22Rv1 (cell line): ENCODE results near the gene TBCCD1.
"Not testable (repeated sequence)": the region's sequence is repeated elsewhere in the genome, so short reads cannot be mapped to it uniquely, and the experiment has no call there.

Experiments
- H3K27ac ChIP-seq: fragments of 450-650 bp; 2 replicates; pipeline ENCODE4 v1.5.1; 2017
- CTCF ChIP-seq: fragments of 450-650 bp; IDR thresholded peaks from 2 replicates; pipeline ENCODE4 v1.5.1; 2017; ENCODE audit warnings: mild to moderate bottlenecking
- ZFX ChIP-seq: fragments of 450-650 bp; IDR thresholded peaks from 2 replicates; pipeline ENCODE4 v1.6.1; 2017; ENCODE audit warnings: antibody characterized with exemption, borderline replicate concordance

Gene TBCCD1

GRCh38 chr3:186587183-186587582 lies 20.0 kb upstream of the TBCCD1 start:
- TF ChIP-seq CTCF: no peak
- TF ChIP-seq ZFX: no peak
- H3K27ac ChIP-seq: no peak overlapping the region

GRCh38 chr3:186586245-186586644 lies 19.1 kb upstream of the TBCCD1 start:
- not testable (repeated sequence) for H3K27ac ChIP-seq

GRCh38 chr3:186583831-186584230 lies 16.7 kb upstream of the TBCCD1 start:
- TF ChIP-seq ZFX (no peak), CTCF (no peak)
- H3K27ac ChIP-seq: no peak overlapping the region

GRCh38 chr3:186582541-186582940 lies 15.4 kb upstream of the TBCCD1 start:
- TF ChIP-seq CTCF: no peak
- TF ChIP-seq ZFX: no peak
- H3K27ac ChIP-seq: no peak overlapping the region

DNA sequence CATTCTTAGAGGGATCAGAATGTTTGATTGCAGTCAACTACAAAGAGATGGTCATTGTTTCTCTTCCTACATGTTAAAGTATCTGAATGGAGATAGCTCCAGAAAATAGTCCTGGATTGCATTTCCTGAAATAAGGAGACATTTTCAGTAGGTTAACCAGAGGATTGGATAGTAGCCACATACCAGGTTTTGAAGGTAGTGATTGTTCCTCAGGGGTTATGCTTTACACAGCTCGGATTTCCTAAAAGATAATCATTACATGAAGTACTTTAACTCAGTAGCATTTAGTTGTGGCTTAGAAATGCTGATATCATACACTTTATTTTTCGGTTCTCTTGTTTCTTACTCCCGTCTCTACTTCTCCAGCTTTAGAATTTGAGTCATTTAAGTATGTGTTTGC lies 13.6 kb upstream of the TBCCD1 start:
- no peak for TF ChIP-seq CTCF
- TF ChIP-seq ZFX: no peak
- no peak overlapping the region for H3K27ac ChIP-seq

- TF ChIP-seq CTCF: no peak
- TF ChIP-seq ZFX: no peak
Measured at GRCh38 chr3:186577521-186577920, 10.4 kb upstream of the TBCCD1 start.

GRCh38 chr3:186571644-186572013 lies 4.5 kb upstream of the TBCCD1 start:
- no peak overlapping the region for H3K27ac ChIP-seq

More at GRCh38 chr3:186577521-186577920, 10.4 kb upstream of the TBCCD1 start:
- no peak overlapping the region for H3K27ac ChIP-seq

More at GRCh38 chr3:186571644-186572013, 4.5 kb upstream of the TBCCD1 start:
- TF ChIP-seq ZFX (no peak), CTCF (no peak)
